Upper lobe of left lung (tissue), 6 donors: ENCODE measurements around the gene AKAP12. TPM values are rescaled to one million over a fixed set of nuclear protein-coding genes. Genes with fewer than 3 reads are reported as not detected.
A peak's percentile ranks its signal among the peaks of the same experiment; 100 is the strongest.
"Not testable (repeated sequence)": the region's sequence is repeated elsewhere in the genome, so short reads cannot be mapped to it uniquely, and the experiment has no call there.

ENCODE experiments used
- ATAC-seq, 2 donors: fragments of 200-7000 bp; cut with Tn5 transposase; one replicate each; pipeline ENCODE4 v1.9.1; 2022; ENCODE audit warnings: mild to moderate bottlenecking in 2 of 2, moderate library complexity in 2 of 2; ENCODE audit not compliant: low FRiP score in 2 of 2
- DNase-seq, 2 donors: peaks; one replicate each; pipeline ENCODE4 v3.0.0-alpha.2; 2019 to 2020
- H3K27ac ChIP-seq, 4 donors: fragments of 200-600 bp; sonication (generic); one replicate each; pipeline ENCODE4 v1.5.1; 2016 to 2019
- H3K27me3 ChIP-seq, 4 donors: fragments of 200-600 bp; sonication (generic); one replicate each; pipeline ENCODE4 v1.5.1; 2017 to 2019
- H3K36me3 ChIP-seq, 4 donors: fragments of 200-600 bp; sonication (generic); one replicate each; pipeline ENCODE4 v1.5.1; 2016 to 2019
- H3K4me1 ChIP-seq, 4 donors: fragments of 200-600 bp; sonication (generic); one replicate each; pipeline ENCODE4 v1.5.1; 2018 to 2019
- H3K4me3 ChIP-seq, 4 donors: fragments of 200-600 bp; sonication (generic); one replicate each; pipeline ENCODE4 v1.5.1; 2017 to 2019; ENCODE audit warnings: mild to moderate bottlenecking in 2 of 4, moderate library complexity in 1 of 4
- H3K9me3 ChIP-seq, 4 donors: fragments of 200-600 bp; sonication (generic); one replicate each; pipeline ENCODE4 v1.5.1; 2018 to 2019
- CTCF ChIP-seq, 6 experiments: fragments of 450-650 bp in 4 of 6; fragments of 200-600 bp in 2 of 6; sonication (generic) in 2 of 6; IDR thresholded peaks; one replicate each; pipeline ENCODE4 v1.5.1; 2016 to 2019; ENCODE audit warnings: antibody characterized with exemption in 6 of 6
- EP300 ChIP-seq, 4 donors: sonication (generic); formaldehyde crosslinking; IDR thresholded peaks; one replicate each; pipeline ENCODE4 v1.5.1; 2017; ENCODE audit warnings: antibody characterized with exemption in 4 of 4, control low read depth in 2 of 4
- POLR2A ChIP-seq, 4 donors: fragments of 450-650 bp; IDR thresholded peaks; one replicate each; pipeline ENCODE4 v1.5.1; 2016 to 2017; ENCODE audit warnings: antibody characterized with exemption in 4 of 4, mild to moderate bottlenecking in 2 of 4
- POLR2AphosphoS5 ChIP-seq, 2 donors: sonication (generic); formaldehyde crosslinking; IDR thresholded peaks; one replicate each; pipeline ENCODE4 v1.5.1; 2017; ENCODE audit warnings: antibody characterized with exemption in 2 of 2
- WGBS, 2 donors: methylation state at CpG; one replicate each; pipeline ENCODE4 v1.1.5; 2017 to 2018; 5-methylcytosine and 5-hydroxymethylcytosine counted together
- total RNA-seq, 6 donors: library from RNA; depleted of rRNA in 4 of 6; stranded (reverse); fragments of >200 nt in 4 of 6; gene quantifications; one replicate each; pipeline versions ENCODE4 v1.1.0 to v1.2.1, GENCODE V29; 2016 to 2021
- donor health status: DM: no; HTN: no; CAD: no; lungs with moderate emphysema.
- donor health status: DM: no; HTN: yes; CAD: no; lungs with severe emphysema.

Gene AKAP12
- total RNA-seq, 6 donors from 2014 or later: 17.7 to 67.7 (median 37.7) TPM

- Histone ChIP-seq H3K9me3 (no peaks in the 10 kb centered on the region), H3K36me3 (no peaks in the 10 kb centered on the region), H3K27ac (no peak overlapping the region), H3K4me1 (no peaks in the 10 kb centered on the region), H3K4me3 (no peak overlapping the region), H3K27me3 (no peaks in the 10 kb centered on the region)
- 83 to 89% methylated on average over 14 of the region's 14 CpGs for WGBS, 2 donors
- DNase-seq (no peak), ATAC-seq (no peak)
- TF ChIP-seq CTCF (IDR thresholded peaks at IDR 0.05) (no peak), POLR2A (IDR thresholded peaks at IDR 0.05) (no peak), EP300 (IDR thresholded peaks at IDR 0.05) (no peak), POLR2AphosphoS5 (IDR thresholded peaks at IDR 0.05) (no peak)
These were observed 71.3 kb downstream of the AKAP12 start for GRCh38 chr6:151310852-151311767.

- DNase-seq (no peak), ATAC-seq (no peak)
- H3K4me3 ChIP-seq: no peak overlapping the region
- 70 to 75% methylated on average over 5 of the region's 5 CpGs for WGBS, 2 donors
- H3K9me3 ChIP-seq: no peaks in the 10 kb centered on the region
- no peak for TF ChIP-seq EP300 (IDR thresholded peaks at IDR 0.05)
- no peaks in the 10 kb centered on the region for H3K36me3 ChIP-seq
- no peaks in the 10 kb centered on the region for H3K4me1 ChIP-seq
- no peak overlapping the region for H3K27ac ChIP-seq
- H3K27me3 ChIP-seq: no peaks in the 10 kb centered on the region
These were observed 73.3 kb downstream of the AKAP12 start for GRCh38 chr6:151313066-151313491.

GRCh38 chr6:151315661-151316060, 75.9 kb downstream of the AKAP12 start:
- not testable (repeated sequence) for H3K27me3 ChIP-seq, H3K9me3 ChIP-seq, H3K27ac ChIP-seq, H3K36me3 ChIP-seq, H3K4me3 ChIP-seq, DNase-seq, ATAC-seq, H3K4me1 ChIP-seq
- WGBS, 2 donors: 49 to 80% methylated on average over 3 of the region's 3 CpGs

GRCh38 chr6:151317103-151317994, 77.6 kb downstream of the AKAP12 start:
- Histone ChIP-seq H3K4me3 (no peak overlapping the region), H3K36me3 (no peaks in the 10 kb centered on the region), H3K4me1 (no peaks in the 10 kb centered on the region), H3K27ac (peak overlapping the region in 1 of 4 donors; percentile 23), H3K9me3 (no peaks in the 10 kb centered on the region), H3K27me3 (no peaks in the 10 kb centered on the region)
- ATAC-seq (no peak), DNase-seq (no peak)
- 56% methylated on average over 2 of the region's 2 CpGs for WGBS, 2 donors
- TF ChIP-seq CTCF (IDR thresholded peaks at IDR 0.05) (no peak), EP300 (IDR thresholded peaks at IDR 0.05) (no peak), POLR2A (IDR thresholded peaks at IDR 0.05) (no peak), POLR2AphosphoS5 (IDR thresholded peaks at IDR 0.05) (no peak)

- no peaks in the 10 kb centered on the region for H3K27me3 ChIP-seq
- no peaks in the 10 kb centered on the region for H3K4me1 ChIP-seq
- no peaks in the 10 kb centered on the region for H3K36me3 ChIP-seq
- H3K9me3 ChIP-seq: no peaks in the 10 kb centered on the region
- TF ChIP-seq POLR2A (IDR thresholded peaks at IDR 0.05) (no peak), EP300 (IDR thresholded peaks at IDR 0.05) (no peak), CTCF (IDR thresholded peaks at IDR 0.05) (no peak), POLR2AphosphoS5 (IDR thresholded peaks at IDR 0.05) (no peak)
- no peak overlapping the region for H3K4me3 ChIP-seq
- DNase-seq: no peak
- ATAC-seq: no peak
- H3K27ac ChIP-seq: peak overlapping the region in 1 of 4 donors; percentile 23
- WGBS, 2 donors: 68 to 74% methylated on average over 3 of the region's 3 CpGs
These were observed 78.2 kb downstream of the AKAP12 start for GRCh38 chr6:151317995-151318365.
